Stimulated activated CD4-positive, alpha-beta T cell treated with anti-CD3 and anti-CD28 coated beads, Interleukin-4, amount 100 ng/mL, for 1 hour (primary cell): ENCODE data around the gene PNPLA3.

Experiments used
- DNase-seq: peaks from one replicate; pipeline ENCODE4 v3.0.0-alpha.2; 2020

The PNPLA3 gene

DNA sequence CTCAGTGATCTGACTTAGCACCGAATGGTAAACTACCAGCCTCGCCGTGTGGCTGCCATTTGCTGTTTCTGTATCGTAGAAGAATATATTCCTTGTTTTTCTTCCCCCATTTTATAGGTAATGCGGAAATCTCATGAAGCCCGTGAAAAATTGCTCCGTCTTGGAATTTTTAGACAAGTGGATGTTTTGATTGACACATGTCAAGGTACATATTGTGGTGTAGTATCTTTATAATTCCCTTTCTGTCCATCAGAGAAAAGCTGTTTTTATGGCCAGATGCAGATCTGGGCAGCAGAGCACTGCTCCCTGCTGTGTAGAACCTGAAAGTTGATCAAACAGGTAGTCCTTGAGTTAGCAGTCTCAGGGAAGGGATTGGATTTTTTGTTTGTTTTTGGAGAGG, 45.0 kb downstream of the PNPLA3 start:
- DNase-seq = no peak

DNA sequence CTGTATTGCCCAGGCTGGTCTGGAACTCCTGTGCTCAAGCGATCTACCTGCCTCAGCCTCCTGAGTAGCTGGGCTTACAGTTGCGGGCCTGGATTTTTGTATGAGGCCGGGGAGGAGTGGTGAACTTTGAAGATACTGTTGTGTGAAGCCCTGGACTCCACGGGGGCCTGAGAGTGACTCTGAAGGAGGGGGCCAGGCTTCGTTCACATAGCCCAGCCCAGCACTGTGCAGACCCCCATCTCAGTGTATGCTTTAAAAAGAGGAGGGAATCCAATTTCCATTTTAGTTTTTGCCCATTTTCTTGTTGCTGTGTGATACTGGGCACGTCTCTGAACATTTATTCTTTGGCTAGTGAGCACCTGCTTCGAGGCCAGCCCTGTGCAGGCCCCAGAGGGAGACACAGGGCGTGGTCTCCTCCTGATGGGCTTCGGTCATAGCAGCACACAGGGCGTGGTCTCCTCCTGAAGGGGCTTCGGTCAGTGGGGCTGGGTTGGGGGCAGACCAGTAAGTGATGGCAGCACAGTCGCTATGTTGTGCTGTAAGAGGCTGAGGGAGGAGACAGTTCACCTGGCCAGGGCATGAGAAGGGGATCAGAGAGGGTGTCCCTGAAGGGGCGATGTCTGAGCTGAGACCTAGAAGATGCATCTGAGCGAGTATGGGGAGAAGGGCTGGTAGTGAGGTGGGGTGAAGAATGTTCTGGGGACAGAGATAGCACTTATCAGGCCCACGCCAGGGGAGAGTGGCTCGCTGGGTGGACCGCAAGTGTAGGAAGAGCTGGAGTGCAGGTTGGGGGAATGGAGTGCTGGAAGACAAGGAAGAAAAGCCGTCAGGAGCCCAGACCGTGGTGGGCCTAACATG, 45.6 kb downstream of the PNPLA3 start:
- no peak for DNase-seq

DNA sequence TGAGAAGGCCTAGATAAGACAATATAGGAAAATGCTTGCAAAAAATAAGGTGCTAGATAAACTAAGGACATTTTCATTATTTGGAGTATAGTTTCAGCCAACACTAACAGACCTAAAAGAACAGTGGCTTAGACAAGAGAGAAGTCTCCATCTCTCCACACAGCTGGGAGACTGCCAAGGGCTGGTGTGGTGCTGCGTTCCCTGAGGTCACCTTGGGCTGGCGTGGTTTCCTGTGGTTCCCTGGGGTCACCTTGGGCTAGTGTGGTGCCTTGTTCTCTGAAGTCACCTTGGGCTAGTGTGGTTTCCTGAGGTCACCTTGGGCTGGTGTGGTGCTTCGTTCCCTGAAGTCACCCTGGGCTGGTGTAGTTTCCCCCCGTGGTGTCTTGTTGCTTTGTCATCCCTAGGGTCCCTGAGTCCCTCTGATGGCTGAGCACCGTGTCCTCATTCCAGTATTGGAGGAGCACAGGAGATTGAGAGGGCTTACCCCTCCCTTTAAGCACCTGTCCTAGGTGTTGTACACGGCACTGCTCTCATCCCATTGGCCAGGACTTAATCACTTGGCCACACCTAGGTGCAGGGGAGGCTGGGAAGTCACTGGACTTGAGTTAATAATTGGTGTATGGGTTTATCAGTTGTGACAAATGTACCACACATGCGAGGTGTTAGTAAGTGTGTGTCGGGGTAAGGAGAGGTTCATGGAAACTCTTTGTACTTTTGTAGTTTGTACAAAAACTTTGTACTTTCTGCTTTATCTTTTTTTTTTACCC, 46.6 kb downstream of the PNPLA3 start:
- DNase-seq = no peak

DNA sequence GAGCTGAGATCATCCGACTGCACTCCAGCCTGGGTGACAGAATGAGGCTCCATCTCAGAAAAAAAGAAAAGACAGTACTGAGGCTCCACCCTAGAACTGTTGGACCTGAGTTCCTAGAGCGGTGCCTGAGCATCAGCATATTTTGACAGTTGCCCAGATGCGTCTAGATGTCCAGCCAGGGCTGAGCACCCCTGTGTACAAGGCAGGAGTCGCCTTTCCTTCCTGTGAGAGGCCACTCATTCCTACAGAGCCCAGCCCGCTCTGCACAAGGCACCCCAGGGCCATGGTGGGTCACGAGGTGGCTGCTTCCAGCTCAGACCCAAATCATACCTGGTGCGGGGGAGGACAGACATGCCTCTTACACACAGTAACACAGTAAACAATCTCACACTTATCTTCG, 47.5 kb downstream of the PNPLA3 start:
- no peak for DNase-seq

DNA sequence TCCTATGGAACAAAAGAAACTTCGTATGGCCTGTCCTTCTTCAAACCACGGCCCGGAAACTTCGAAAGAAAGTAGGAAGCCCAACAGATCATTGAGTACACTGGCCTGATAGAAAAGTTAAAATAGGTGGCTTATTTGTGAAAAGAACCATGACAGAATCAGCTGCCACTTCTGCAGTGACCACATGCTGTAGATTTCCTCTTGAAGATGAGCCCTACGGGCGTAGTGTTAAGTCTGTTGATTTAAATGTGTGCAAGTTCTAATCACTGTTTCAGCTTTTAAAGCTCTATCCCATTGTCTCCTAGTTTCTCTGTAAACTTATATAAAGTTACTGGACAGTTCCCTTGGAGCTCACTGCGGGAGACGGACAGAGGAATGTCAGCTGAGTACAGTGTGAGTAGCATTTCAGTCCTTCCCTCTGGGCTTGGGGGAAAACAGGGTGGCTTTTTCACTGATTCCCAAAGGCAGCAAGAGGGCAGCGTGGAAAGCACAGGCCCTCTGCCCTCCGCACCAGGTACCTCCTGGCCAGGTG, 49.4 kb downstream of the PNPLA3 start:
- no peak for DNase-seq

DNA sequence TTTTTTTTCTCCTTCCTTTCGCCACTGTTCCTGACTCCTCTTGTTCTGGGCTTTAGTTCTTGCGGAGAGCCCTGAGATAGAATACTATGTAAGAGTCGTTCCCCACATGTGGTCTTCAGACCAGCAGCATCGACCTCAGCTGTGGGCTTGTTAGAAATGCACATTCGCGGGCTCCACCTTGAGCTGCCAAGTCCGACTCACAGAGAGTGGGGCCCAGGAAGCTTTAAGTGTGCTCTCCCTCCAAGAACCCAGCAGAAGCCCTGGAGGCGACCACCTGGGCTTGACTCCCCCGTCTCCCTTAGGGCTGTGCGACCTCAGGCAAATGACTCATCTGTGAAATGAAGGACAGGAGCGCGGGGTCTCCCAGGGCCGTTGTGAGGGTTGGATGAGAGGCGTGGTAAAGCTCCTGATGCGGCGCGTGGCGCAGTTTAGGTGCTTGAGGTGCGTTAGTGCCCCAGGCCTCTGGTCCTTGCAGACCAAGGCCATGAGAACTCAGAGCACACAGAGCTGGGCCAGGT, 50.5 kb downstream of the PNPLA3 start:
- DNase-seq = no peak

DNA sequence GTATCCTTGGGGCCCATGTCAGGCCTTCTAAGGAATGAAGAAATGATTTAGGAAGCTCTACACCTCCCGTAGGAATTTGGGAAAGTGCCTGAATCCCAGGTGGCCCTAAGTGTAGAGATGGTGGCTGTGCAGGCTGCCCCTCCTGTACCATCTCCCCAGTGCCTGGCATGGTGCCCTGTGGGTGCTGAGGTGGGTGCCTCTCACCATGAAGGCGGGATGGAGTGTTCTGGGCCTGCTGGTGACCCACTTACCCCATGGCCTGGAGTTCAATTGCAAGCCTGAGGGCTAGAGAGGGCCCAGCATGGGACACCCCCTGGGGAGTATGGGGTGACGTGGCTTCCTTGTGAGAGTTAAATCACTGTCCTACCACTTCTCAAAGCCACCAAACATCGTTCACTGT, 51.4 kb downstream of the PNPLA3 start:
- no peak for DNase-seq

DNA sequence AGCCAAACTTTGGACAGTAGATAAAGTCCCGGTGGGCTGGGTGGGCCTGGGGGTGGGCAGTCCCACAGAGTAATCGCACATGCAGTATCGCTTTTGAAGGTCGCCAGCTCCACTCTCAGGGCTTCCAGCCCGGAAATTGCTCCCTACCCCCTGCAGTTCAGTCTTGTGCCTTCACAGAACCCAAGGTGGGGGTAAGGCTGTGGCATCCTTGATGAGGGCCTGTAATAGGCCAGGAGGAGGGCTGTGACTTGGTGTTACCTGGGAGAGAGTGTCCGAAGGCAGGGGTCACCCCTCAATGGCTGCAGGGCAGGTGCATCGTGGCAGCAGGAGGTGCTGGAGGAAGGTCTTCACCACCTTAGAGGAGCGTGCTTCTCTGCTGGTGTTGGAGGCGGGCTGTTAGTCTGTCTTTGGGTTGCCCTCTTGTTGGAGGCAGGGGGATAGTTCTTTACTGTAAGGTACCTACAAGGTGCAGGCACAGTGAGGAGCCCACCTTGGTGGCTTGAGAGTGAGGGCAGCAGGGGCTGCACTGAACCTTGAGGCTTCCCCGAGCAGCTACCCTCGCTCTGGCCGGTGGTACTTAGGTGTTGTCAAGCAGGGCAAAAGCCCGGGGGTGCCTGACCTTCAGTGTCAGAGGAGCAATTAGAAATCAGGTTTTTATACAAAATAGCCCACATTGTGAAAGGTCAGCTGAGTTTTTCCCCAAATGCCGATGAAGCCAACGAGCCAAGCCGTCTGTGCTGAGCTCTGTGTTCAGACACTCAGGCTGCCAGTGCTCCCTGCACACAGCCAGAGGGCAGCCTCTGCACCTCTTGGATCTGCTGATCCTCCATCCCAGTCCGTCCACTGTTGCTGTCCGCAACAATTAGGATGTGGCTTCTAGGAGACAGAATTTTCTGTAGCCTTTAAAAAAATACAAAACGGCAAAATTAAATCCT, 53.5 kb downstream of the PNPLA3 start:
- no peak for DNase-seq

DNA sequence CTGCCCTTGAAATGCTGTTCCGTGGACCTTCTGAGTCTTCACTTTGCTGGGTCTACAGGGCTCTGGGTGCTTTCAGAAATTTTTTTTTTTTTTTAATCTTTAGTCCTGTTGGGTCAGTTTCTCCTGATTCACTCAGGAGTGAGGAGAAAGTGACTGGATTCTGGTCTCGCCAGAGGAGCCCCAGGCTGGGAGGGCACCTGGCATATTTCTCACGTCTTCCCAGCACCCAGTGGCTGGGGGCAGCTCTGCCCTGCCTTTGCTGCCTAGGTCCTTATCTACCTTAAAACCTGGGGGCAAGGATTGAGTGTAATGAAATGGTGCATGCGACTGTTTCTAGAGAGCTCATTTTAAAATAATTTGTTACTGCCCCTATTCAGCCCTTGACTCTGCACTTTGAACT, 55.0 kb downstream of the PNPLA3 start:
- no peak for DNase-seq

DNA sequence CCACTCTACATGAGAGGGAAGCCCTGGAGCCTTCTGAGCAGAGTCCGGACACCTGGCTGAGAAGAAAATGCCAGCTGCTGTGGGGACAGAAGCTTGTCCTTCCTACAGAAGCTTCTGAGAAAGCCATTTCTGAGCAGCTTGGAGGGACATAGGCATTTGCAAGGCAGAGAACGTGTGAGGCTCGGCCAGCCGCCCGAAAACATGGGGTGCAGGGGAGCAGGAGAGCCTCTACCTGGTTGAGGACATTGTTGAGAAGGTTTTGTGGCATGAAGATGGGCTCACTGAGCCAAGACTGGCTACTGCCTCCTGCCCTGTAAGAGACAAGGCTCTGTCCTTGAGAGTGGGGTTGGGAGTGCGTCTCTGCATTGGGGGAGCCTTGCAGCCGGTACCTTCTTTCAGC, 57.0 kb downstream of the PNPLA3 start:
- DNase-seq = no peak

DNA sequence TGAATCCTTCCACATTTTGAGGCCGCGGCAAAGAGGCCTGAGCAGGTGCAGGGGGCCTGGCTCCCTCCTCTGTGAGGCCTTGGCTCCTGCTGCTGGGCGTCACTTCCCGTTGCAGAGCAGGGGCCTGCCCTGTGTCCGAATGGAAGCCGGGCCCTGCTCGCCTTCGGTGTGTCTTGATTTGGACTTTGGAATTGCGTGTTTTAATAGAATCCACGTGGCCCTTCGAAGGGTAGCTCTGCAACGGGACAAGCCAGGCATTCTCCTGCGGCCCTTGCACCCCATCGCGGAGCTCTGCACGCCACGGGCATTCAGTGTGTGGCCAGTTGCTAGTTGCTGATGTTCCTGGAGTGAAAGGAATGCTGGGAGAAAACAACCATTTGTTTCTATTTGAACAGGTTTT, 57.4 kb downstream of the PNPLA3 start:
- DNase-seq = no peak

DNA sequence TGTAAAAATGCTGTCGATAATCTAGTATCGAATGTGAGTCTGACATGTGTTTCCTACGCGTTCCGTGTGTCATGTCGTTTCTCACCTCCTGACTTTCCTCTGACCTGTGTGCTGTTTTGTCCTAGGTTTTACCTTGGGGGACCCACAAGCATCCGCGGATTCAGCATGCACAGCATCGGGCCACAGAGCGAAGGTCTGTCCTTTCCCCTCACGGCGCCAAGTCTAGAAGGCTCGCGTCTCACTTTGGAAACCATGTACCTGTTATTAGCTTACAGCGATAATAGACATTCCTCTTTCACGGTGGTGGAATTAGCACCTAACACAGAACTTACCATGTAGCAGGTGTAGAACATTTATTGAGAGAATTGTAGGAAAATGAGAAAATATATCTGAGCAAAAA, 60.2 kb downstream of the PNPLA3 start:
- DNase-seq = no peak

DNA sequence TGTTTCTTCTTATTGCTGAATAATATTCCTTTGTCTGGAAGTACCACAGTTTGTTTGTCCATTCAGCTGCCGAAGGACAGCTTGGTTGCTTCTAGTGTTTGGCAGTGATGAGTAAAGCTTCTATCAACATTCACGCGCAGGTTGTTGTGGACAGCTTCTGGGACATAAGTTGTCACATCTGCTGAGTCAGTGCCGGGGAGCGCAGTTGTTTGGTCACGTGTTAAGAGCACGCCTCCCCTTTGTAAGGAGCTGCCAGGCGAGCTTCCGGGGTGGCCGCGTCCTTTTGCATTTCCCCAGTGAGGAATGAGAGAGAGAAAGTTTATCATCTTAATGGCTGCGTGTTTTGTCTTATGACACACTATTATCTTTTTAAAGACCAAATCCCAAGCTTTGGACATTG, 61.9 kb downstream of the PNPLA3 start:
- DNase-seq = no peak

DNA sequence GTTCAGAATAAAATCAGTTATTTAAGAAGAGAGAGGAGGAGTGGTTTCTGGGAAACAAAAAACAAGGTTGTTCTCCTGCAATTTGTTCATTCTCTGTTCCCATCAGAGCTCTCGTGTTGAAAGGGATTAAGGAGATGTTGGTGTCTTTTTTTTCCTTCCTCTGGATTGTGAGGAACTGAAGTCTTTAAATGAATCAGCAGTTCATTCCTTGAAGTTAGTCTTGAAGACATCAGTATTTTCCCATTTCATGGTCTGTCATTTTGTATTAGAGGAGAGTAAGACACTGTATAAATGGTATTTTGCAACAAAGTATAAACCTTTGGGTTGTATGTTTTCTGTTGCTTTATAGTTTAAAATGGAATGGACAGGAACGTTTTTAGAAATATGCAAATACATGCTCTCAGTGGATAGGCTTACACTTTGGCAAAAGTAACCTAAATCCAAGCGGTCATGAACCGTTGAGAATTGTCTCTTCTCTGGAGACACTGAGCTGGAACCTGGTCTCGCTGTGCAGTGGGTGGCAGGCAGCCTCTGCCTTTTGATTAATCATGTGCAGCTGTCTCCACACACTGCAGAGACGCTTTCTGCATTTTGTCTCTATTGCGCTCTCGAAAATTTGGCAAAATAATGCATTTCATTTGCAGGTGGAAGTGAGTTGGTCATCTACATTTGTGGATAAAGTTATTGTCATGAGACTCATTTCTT, 64.7 kb downstream of the PNPLA3 start:
- DNase-seq = no peak

DNA sequence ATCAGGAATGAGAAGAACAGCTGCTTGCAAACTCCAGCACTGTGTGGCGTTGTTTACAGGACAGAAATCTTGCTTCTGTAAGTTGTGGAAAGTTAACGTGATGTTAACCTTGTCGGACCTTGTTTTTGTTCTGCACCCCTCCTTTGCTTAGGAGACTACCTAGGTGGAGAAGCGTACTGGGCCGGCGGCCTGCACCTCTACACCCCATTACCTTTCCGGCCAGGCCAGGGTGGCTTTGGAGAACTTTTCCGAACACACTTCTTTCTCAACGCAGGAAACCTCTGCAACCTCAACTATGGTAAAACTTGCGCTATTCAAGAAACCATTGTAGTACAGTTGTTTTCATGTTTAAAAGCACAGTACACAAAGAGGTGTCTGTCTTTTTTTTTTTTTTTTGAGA, 65.4 kb downstream of the PNPLA3 start:
- DNase-seq = no peak

DNA sequence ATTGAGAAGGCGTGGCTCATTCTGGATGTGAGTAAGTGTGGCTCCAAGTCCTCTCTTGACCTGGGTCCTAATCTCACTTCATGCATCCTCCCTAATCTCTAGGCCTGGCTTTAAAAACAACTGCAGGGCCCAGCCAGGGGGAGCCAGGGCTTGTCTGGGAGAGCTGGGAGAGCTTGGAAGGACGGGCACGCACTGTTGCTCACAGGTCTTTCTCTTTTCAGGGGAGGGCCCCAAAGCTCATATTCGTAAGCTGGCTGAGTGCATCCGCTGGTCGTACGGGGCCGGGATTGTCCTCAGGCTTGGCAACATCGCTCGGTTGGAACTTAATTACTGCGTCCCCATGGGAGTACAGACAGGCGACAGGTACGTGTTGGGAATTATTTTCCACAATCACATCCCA, 66.4 kb downstream of the PNPLA3 start:
- no peak for DNase-seq

DNA sequence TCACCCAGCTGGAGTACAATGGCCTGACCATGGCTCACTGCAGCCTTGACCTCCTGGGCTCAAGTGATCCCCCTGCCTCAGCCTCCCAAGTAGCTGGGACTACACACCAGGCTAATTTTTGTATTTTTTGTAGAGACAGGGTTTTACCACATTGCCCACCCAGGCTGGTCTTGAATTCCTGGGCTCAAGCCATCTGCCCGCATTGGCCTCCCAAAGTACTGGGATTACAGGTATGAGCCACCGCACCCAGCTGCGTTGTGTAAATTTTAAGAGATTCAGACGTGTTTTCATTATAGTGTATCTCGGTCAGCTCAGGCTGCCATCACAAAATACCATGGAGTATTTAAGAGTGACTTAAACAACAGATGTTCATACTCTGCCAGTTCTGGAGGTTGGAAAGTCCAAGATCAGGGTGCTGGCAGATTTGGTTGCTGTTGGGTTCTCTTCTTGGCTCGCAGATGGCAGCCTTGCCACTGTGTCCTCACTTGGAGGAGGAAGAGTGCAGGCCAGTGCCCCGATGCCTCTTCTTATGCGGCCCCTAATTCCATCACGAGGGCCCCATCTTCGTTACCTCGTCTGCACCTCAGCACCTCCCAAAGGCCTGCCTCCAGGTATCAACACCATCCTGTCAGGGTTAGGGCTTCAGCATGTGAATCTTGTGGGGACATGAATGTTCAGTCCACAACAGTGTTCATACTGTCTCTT, 67.9 kb downstream of the PNPLA3 start:
- no peak for DNase-seq

DNA sequence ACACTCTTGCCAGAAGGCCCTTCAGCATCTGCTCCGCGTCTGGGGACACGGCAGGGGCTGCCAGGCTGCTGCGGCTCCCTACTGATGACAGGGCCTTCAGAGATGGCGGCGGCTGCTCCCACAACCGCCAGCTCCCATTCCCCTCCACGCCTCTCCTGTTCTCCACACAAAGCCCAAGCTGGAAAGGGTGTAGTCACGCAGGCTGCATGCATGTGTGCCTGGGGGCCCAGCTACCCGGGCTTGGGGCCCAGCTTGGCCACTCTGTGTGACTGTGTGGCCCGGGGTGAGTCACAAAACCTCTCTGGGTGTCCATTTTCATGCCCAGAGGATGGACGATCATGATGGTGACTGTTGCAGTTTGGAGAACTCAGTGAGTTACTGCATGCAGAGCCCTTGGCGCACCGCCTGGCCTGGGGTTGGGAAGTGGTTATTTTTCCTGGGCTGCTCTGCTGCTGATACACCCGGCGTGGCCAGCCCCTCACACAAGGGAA, 68.8 kb downstream of the PNPLA3 start:
- DNase-seq = no peak

DNA sequence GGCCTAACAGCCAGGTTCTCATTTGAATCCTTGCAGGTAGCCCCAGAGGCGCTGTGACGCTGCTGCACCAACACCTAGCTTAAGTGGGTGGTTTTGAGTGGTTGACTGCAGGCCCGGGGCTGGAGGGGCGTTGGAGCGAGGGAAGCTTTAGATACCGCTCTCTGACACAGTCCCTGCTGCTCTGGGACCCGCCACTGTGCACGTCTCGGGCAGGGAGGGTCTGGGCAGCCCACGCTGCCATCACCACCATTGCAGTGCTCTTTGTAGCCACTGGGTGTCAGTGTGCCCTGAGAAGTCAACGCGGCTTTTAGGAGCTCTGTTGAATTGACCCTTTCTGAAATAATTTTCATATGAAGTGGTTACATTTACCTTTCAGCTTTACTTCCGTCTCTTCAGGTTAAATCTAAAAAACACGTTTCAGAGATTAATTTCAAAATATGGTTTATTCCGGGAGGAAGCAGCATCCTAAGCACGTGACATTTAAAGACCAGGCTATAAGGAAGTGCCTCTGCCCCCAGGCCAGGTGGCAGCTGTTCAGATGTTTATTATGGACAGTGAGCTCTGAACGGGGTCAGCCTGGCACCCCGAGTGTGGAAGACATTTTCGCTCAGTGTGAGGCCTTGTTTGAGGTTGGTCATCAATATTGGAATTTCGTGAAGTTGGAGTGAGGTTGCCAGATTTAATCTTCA, 69.6 kb downstream of the PNPLA3 start:
- peak; percentile 60 for DNase-seq

DNA sequence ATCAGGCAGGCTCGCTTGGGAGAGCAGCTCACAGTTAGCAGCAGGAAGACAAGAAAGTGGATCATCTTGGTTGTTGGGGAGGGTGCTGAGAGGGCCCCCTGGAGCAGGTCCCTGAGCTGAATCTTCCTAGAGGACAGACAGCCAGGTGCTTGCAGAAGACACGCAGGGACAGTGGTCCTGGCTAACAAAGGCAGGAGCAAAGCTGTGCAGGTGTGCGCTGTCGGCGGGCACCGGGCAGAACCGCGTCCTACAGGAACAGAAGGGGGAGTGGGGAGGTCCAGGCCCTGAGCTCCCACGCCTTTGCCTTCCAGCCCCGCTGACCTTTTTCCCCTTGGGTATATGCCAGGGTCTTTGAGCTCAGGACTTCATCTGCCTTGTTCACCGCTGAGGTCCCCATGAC, 70.4 kb downstream of the PNPLA3 start:
- no peak for DNase-seq

DNA sequence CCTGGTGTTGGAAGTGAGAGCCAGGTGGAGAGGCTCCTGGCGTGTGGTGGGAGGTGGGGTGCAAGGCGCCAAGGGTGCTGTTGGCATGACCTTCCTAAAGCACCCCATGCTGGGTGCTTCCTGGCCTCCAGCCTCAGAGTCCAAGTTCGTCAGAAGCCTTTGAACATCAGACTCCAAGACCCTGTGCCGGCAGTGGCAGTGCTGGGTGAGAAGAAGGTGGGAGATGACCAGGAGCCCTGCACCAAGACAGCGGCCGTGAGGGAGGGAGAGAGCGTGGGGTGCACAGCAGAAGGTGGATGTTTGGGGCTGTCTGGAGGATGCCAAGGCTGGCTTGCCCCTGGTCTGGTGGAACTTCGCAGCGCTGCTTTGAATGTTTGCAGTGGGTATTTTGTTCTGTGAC, 70.8 kb downstream of the PNPLA3 start:
- no peak for DNase-seq
